Muscle layer of duodenum (tissue), 2 donors: ENCODE results near the gene MYO16.

ENCODE experiments used
- H3K27ac ChIP-seq: one replicate; pipeline ENCODE4 v1.7.0; 2013; ENCODE audit warnings: mild to moderate bottlenecking, low read length
- H3K27me3 ChIP-seq: one replicate; pipeline ENCODE4 v1.7.0; 2013; ENCODE audit warnings: low read depth, mild to moderate bottlenecking, control low read depth, low read length
- H3K36me3 ChIP-seq, 2 donors: one replicate each; pipeline ENCODE4 v1.7.0; 2013; ENCODE audit warnings: low read length in 2 of 2, control low read depth in 1 of 2, mild to moderate bottlenecking in 1 of 2; ENCODE audit not compliant: insufficient read depth in 2 of 2, control insufficient read depth in 1 of 2
- H3K4me1 ChIP-seq, 2 donors: one replicate each; pipeline ENCODE4 v1.7.0; 2013; ENCODE audit warnings: low read length in 2 of 2, mild to moderate bottlenecking in 2 of 2, control low read depth in 1 of 2, moderate library complexity in 1 of 2; ENCODE audit not compliant: insufficient read depth in 2 of 2, control insufficient read depth in 1 of 2
- H3K4me3 ChIP-seq, 2 donors: one replicate each; pipeline ENCODE4 v1.7.0; 2013; ENCODE audit warnings: low read length in 2 of 2, low read depth in 1 of 2, mild to moderate bottlenecking in 1 of 2
- H3K9me3 ChIP-seq, 2 donors: one replicate each; pipeline ENCODE4 v1.7.0; 2013; ENCODE audit warnings: low read length in 2 of 2, control low read depth in 1 of 2, mild to moderate bottlenecking in 1 of 2; ENCODE audit not compliant: control insufficient read depth in 1 of 2
- donor health status: healthy.

MYO16 gene

DNA sequence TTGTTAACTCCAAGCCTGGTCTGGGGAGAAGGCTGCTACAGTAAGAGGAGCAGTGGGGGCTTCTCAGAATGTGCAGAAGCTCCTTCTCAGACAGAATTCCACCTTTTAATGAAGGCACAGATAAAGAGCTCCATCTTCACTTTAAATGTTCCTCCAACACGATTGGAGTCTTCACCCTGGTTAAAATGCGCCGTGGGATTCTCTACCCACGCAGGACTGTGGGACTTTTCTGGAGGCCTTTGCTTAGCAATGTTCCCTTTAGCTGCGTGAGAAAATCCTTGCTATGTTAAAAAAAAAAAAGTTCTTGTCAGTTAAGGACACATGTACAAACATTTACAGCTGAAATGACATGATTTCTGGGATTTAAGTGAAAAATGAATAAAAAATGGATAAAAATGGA is 546.3 kb downstream of the MYO16 start:
- Histone ChIP-seq H3K27me3 (no peaks in the 10 kb centered on the region), H3K4me3 (no peak overlapping the region), H3K9me3 (no peaks in the 10 kb centered on the region), H3K27ac (no peak overlapping the region), H3K4me1 (no peaks in the 10 kb centered on the region), H3K36me3 (no peaks in the 10 kb centered on the region)

DNA sequence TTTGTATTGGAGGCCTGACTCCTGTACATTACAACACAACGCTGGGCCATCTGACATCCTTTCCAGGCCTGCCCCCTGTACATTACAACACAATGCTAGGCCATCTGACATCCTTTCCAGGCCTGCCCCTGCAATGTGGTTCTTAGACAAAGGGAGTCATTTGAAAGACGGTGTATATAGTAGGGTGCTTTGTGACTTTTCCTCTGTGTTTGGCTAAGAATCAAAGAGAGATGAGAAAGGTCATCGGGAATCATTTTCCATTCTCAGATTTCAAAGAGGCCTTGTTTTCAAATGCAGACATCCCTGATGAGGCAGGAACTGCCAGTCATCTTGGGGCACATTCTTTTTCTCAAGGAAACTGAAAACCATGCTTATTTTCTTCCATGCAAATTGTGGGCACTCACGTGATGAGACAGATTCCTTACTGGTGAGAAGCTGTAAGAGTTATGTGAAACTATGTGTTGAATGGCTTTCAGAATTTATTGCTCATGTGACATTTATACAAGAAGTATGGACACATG is 551.6 kb downstream of the MYO16 start:
- Histone ChIP-seq H3K9me3 (no peaks in the 10 kb centered on the region), H3K36me3 (no peaks in the 10 kb centered on the region), H3K4me1 (no peaks in the 10 kb centered on the region), H3K27ac (no peak overlapping the region), H3K27me3 (no peaks in the 10 kb centered on the region), H3K4me3 (no peak overlapping the region)

DNA sequence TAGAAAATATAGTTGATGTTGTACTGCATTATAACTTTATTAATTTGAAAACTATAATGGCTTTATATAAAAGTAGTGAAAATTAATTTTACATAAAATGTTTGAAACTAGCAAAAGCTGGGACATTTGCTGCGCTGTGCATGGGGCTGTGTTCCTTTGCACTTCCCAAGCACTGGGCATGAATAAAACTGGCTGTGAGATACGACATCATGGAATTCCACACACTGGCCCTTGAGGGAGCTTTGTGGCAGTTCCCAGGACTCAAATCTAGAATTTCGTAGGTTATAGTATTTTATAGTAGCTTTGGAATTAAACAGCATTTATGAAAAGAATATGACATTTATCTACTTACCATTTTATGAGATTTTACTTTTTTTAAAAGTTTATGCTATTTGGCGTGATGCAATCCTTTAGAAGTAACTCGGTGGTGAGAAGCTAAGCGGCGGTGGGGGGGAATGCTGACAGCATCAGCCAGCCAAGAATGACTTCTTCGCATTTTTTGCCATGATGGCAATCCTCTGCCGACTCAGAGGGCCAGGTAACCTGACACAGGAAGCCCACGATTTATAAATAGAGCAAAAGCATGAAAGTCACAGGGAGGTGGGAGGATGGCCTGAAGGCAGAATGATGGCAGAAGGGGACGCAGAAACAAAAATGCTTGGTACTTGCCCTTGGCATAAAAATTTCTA is 553.5 kb downstream of the MYO16 start:
- no peaks in the 10 kb centered on the region for H3K27me3 ChIP-seq
- no peaks in the 10 kb centered on the region for H3K9me3 ChIP-seq

DNA sequence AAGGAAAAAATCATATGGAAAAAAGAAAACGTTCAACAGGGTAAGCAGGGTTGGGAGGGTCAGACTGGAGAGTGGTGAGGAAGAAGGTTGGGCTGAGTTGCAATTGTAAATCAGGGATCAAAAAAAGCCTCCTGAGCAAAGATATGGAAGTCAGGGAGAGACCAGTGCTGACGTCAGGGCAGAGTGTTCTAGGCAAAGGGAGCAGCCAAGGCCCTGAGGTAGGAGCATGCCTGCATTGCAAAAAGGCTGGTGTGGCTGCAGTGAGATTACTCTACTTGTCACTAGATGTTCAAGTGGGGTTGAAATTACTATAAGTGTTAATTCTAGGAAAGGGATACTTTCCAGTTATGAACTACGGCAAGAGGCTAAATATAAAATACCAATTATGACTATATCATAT is 562.0 kb downstream of the MYO16 start:
- H3K27me3 ChIP-seq = no peaks in the 10 kb centered on the region
- no peaks in the 10 kb centered on the region for H3K36me3 ChIP-seq
- no peak overlapping the region for H3K27ac ChIP-seq
- H3K9me3 ChIP-seq = no peaks in the 10 kb centered on the region
- H3K4me3 ChIP-seq = no peak overlapping the region
- no peaks in the 10 kb centered on the region for H3K4me1 ChIP-seq

More for the DNA sequence above, 553.5 kb downstream of the MYO16 start:
- Histone ChIP-seq H3K36me3 (no peaks in the 10 kb centered on the region), H3K27ac (no peak overlapping the region), H3K4me3 (no peak overlapping the region), H3K4me1 (no peaks in the 10 kb centered on the region)

DNA sequence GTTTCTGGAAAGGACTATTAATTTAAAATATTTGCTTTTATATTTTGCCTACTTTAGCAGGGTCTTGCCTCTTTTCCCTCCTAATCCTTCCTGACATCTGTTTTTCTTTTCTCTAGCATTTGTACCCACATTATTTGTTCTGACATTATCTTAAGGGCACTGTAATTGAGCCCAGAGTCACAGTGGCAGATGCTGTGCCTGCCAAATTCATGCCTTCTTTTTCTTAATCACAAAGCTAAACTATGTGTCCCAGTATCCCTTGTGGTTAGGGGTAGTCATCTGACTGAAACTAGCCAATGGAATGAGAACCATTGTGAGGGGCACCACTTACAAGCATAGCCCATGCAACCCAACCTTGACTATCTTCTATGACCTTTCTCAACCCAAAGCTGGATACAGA is 562.9 kb downstream of the MYO16 start:
- H3K27ac ChIP-seq = no peak overlapping the region
- no peaks in the 10 kb centered on the region for H3K36me3 ChIP-seq

DNA sequence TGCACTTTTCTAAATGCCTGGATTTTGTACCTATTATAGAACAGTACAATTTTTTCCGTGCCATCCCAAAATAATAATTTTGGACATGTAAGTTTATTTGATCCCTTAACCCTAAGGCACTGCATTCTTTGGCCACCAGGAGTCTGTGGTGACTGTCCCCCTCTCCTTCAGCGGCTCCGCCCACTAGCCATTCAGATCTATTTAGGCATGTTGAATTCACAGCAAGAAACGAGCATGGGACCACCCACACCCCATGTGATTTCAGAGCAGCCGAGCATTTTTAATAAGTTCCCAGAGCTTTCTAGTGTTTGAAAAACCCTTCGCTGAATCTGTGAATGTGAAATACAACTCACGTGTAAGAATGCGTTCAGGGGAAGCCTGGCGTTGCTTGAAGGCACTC is 567.5 kb downstream of the MYO16 start:
- no peaks in the 10 kb centered on the region for H3K4me1 ChIP-seq
- no peaks in the 10 kb centered on the region for H3K27me3 ChIP-seq
- H3K9me3 ChIP-seq = no peaks in the 10 kb centered on the region
- no peak overlapping the region for H3K27ac ChIP-seq
- no peak overlapping the region for H3K4me3 ChIP-seq
- no peaks in the 10 kb centered on the region for H3K36me3 ChIP-seq

More for the DNA sequence above, 562.9 kb downstream of the MYO16 start:
- no peaks in the 10 kb centered on the region for H3K4me1 ChIP-seq
- H3K27me3 ChIP-seq = no peaks in the 10 kb centered on the region
- no peaks in the 10 kb centered on the region for H3K9me3 ChIP-seq
- no peak overlapping the region for H3K4me3 ChIP-seq

DNA sequence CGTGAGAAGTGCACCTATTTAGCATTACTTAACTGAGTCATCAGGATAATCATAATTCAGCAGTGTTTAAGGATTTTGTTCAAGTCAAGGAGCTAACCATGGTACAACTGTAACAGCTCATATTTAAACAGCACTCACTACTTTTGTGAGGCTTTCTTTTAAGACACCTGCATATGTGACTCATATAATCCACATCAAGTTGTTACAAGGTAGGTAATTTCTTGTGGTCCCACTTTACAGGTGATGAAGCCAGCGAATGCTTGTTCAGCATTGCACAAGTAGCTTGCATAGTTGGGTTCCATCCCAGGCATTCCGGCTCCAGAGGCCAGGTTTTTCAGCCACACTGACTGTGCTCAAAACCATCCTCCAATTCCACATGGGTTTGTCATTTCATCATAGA is 569.2 kb downstream of the MYO16 start:
- no peaks in the 10 kb centered on the region for H3K36me3 ChIP-seq
- no peaks in the 10 kb centered on the region for H3K9me3 ChIP-seq
- H3K27ac ChIP-seq = no peak overlapping the region
- no peaks in the 10 kb centered on the region for H3K4me1 ChIP-seq
- H3K27me3 ChIP-seq = no peaks in the 10 kb centered on the region
- H3K4me3 ChIP-seq = no peak overlapping the region

DNA sequence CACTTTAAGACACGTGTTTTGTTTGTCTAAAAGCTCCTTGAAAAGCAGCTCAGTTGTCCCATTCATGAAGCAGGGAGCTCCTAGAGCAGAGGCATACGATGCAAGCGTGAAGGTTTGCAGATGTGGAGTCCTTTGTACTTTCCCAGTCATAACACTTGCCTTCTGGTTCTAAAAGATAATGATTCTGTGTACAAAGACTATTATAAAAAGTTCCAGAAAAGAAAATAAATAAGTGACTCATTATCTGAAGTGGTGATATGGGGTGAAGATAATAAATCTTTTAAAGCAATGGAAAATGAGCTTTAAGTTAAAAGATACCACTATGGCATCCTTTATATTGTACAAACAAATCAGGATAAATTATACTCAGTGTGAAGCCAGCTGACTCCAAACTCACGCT is 569.9 kb downstream of the MYO16 start:
- no peaks in the 10 kb centered on the region for H3K4me1 ChIP-seq
- H3K27ac ChIP-seq = no peak overlapping the region
- no peaks in the 10 kb centered on the region for H3K9me3 ChIP-seq
- H3K4me3 ChIP-seq = no peak overlapping the region
- no peaks in the 10 kb centered on the region for H3K27me3 ChIP-seq
- no peaks in the 10 kb centered on the region for H3K36me3 ChIP-seq

DNA sequence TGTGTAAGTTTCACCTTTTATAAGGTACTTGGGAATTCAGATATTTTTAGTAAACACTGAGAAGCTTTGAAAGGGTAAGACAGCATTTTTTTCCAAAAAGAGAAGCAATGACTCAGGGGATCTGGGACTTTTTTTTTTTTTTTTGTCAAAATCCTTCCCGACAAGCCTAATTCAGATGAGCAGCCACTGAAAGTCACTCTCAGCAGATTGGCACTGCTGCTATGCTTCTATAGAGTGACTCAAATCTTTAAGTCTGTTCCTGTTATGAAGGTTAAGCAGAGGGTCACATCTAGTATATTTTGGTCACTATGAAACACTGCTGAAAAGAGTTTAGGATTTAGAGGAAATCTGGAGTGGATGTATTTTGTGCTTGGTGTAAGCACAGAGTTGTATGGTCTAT is 571.1 kb downstream of the MYO16 start:
- H3K36me3 ChIP-seq = no peaks in the 10 kb centered on the region
- no peaks in the 10 kb centered on the region for H3K4me1 ChIP-seq
- H3K9me3 ChIP-seq = no peaks in the 10 kb centered on the region
- H3K4me3 ChIP-seq = no peak overlapping the region
- no peaks in the 10 kb centered on the region for H3K27me3 ChIP-seq
- no peak overlapping the region for H3K27ac ChIP-seq

DNA sequence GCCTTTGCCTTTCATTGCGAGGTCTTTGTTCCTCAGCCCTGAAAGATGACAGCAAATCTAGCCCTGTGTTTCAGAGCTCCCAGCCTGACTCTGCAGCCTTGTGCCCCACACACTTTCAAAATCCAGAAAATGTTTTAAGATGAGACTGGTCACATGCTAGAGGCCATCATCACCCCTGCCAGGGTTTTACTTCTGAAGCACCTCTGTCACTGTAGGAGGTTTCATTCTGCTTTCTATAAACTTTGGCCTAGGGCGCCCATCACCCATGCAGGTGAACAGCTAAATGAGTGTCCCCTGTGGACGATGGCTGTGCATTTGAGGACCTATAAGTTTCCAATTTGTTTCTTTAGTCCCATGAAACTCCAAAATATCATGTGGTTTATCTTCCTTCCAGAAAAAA is 574.2 kb downstream of the MYO16 start:
- Histone ChIP-seq H3K36me3 (no peaks in the 10 kb centered on the region), H3K9me3 (no peaks in the 10 kb centered on the region), H3K4me1 (no peaks in the 10 kb centered on the region), H3K4me3 (no peak overlapping the region), H3K27me3 (no peaks in the 10 kb centered on the region), H3K27ac (no peak overlapping the region)

DNA sequence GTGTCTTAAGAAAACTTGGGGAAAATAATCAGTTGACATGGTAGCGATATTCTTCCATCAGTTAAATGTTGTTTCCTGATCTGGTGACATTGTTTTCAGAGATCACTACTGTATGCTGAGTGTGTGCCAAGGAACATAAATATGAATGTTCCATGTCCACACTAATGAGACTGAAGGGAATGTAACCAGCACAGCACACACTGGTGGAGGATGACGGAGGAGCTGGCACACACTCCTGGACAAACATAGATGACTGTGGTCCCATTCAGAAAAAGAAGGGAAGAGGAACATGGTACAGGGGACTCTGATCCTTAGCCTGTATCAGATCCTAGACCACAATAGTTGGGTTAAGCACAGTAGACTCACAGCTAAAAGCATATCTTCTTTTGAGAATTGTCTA is 574.8 kb downstream of the MYO16 start:
- Histone ChIP-seq H3K36me3 (no peaks in the 10 kb centered on the region), H3K27me3 (no peaks in the 10 kb centered on the region), H3K4me3 (no peak overlapping the region), H3K9me3 (no peaks in the 10 kb centered on the region), H3K4me1 (no peaks in the 10 kb centered on the region), H3K27ac (no peak overlapping the region)

DNA sequence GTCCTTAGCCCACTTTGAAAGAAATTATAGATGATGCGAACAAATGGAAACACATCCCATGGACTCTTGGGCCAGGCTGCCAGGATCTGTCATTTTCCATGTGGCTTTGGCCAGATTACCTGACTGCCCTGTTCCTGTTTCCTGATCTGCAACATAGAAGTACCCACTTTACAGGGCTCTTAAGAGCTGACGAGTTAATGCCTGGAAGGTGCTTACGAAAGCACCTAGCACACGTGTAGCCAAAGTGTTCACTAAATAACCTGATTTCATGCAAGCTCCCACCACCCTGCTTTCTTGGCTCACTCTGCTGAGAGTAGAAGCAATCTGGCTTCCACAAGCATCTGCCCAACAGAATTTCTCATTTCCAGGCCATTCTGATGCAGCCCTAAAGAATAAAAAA is 575.2 kb downstream of the MYO16 start:
- no peaks in the 10 kb centered on the region for H3K27me3 ChIP-seq
- no peaks in the 10 kb centered on the region for H3K4me1 ChIP-seq
- no peak overlapping the region for H3K27ac ChIP-seq
- no peaks in the 10 kb centered on the region for H3K9me3 ChIP-seq
- no peak overlapping the region for H3K4me3 ChIP-seq
- no peaks in the 10 kb centered on the region for H3K36me3 ChIP-seq
